Sigmoid colon (tissue), 3 donors: Measurements from ENCODE around the gene EML4.

Source experiments
- POLR2A ChIP-seq, 2 donors: fragments of 450-650 bp; IDR thresholded peaks; one replicate each; pipeline ENCODE4 v1.6.1; 2016; ENCODE audit warnings: antibody characterized with exemption in 2 of 2, mild to moderate bottlenecking in 2 of 2, moderate library complexity in 2 of 2
- TF ChIP-seq, protein P1 (sequence below), 4 experiments: fragments of 450-650 bp in 3 of 4; fragments of 200-600 bp in 1 of 4; IDR thresholded peaks; one replicate each; pipeline ENCODE4 v1.5.1; 2016 to 2019; ENCODE audit warnings: antibody characterized with exemption in 4 of 4, mild to moderate bottlenecking in 3 of 4, moderate library complexity in 2 of 4

DNA sequence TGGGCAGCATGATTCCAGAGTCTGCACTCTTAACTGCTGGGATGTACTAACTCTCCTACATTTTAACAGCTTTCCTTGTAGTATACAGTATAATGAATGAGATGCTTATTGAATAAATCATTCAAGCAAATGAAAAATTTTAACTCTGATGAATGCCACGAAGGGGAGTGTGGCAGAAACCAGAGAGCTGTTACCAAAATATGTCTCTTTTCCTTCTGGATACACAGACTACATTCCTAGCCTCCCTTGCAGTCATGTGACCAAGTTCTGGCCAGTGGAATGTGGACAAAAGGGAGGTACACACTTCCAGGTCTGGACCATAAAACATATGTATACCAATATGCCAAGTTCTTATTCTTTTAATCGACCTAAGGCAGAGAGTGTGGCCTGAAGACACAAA, 1.7 kb upstream of the EML4 start:
- TF ChIP-seq POLR2A (IDR thresholded peaks at IDR 0.05), result no peak
- TF ChIP-seq, protein P1, sequence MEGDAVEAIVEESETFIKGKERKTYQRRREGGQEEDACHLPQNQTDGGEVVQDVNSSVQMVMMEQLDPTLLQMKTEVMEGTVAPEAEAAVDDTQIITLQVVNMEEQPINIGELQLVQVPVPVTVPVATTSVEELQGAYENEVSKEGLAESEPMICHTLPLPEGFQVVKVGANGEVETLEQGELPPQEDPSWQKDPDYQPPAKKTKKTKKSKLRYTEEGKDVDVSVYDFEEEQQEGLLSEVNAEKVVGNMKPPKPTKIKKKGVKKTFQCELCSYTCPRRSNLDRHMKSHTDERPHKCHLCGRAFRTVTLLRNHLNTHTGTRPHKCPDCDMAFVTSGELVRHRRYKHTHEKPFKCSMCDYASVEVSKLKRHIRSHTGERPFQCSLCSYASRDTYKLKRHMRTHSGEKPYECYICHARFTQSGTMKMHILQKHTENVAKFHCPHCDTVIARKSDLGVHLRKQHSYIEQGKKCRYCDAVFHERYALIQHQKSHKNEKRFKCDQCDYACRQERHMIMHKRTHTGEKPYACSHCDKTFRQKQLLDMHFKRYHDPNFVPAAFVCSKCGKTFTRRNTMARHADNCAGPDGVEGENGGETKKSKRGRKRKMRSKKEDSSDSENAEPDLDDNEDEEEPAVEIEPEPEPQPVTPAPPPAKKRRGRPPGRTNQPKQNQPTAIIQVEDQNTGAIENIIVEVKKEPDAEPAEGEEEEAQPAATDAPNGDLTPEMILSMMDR (IDR thresholded peaks at IDR 0.05), result no peak
